Glomerular visceral epithelial cell (primary cell): Measurements from ENCODE around the gene MACC1.
"Not testable (repeated sequence)": the region's sequence is repeated elsewhere in the genome, so short reads cannot be mapped to it uniquely, and the experiment has no call there.

ENCODE experiments used
- DNase-seq: peaks from one replicate; pipeline ENCODE4 v3.0.0-alpha.2; 2016; ENCODE audit errors: extremely low spot score

Gene MACC1

DNA sequence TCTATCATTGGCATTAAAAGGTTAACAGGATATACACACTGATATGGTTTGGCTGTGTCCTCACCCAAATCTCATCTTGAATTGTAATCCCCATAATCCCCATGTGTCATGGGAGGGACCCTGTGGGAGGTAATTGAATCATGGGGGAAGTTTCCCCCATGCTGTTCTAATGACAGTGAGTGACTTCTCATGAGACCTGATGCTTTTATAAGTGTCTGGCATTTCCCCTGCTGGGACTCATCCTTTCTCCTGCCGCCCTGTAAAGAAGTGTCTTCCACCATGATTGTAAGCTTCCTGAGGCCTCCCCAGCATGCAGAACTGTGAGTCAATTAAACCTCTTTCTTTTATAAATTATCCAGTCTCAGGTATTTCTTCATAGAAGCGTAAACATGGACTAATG, 9.4 kb downstream of the MACC1 start:
- DNase-seq, result not testable (repeated sequence)

DNA sequence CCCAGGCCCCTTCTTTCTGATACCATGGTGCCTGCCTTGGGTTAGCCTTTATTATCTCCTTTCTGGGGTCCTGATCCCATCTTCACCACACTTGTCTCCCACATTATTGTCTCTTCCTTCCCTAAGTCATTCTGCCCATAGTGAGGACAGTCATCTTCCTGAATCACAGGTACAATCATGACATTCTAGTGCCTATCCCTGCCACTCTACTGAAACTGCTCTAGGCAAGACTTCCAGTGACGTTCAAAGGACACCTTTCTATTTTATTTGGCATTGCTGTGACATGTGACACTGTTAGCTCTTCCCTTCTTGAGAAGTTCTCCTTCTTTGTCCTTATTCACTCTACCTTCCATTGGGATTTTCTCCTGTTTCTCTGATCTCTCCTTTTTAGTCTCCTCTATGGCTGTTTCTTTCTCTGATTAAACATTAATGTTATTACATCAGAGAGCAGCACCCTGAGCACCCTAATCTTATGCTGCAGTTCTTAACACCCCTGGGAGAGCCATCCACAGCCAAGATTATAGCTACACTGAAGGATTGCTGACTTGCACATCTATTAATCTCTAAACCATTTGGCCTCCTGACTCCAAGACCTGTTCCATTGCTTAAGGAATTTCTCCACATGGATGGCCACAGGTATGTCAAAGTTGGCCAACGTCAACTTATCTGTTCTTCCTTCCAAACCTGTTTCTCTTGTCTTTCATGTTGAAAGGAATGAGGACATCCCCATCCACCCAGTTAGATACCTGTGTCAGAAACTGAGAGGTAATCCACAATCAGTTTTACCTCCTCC, 10.9 kb downstream of the MACC1 start:
- peak; percentile 21 for DNase-seq

- DNase-seq, result no peak
Measured at GRCh38 chr7:20203316-20203715, 13.9 kb downstream of the MACC1 start.

DNA sequence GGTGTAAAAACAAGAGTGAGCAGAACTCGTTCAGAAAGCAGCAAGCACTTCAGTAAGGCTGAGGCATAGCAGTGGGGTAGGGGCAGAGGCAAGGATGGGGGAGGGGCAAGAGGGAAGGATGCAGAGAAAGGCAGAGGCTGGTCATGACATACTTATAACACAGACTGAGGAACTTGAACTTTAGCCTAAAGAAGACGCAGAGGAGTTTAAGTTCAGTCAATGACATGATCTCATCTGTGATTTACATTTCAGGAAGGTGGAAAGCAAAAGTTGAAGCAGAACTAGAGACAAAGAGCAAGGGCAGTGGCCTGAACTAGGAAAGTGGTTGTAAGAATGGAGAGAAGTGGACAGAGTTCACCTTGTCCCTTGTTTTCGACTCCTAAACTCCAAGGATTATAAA, 15.8 kb downstream of the MACC1 start:
- DNase-seq, result no peak

GRCh38 chr7:20200971-20201370, 16.2 kb downstream of the MACC1 start:
- DNase-seq, result no peak

GRCh38 chr7:20200361-20200760, 16.8 kb downstream of the MACC1 start:
- no peak for DNase-seq

- peak; percentile 92 for DNase-seq
Measured at GRCh38 chr7:20199015-20199737, 18.0 kb downstream of the MACC1 start.

DNA sequence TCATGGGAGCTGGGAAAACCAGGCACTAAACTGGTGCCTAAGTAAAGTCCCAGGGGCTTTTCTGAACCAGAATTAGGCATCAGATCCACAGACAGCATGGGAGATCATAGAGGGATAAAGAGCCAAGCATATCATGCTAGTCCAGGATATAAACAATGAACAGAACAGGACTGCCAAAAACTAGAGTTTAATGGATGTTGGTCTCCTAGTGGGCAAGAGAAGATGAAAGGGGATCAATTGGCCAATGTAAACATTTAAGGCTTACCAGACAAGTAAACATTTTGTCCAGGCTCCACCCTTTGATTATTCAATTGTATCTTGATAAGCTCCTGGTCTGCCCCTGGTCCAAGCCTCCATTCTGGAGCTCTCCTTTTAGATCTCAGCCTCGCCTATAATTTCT, 18.9 kb downstream of the MACC1 start:
- DNase-seq, result no peak

DNA sequence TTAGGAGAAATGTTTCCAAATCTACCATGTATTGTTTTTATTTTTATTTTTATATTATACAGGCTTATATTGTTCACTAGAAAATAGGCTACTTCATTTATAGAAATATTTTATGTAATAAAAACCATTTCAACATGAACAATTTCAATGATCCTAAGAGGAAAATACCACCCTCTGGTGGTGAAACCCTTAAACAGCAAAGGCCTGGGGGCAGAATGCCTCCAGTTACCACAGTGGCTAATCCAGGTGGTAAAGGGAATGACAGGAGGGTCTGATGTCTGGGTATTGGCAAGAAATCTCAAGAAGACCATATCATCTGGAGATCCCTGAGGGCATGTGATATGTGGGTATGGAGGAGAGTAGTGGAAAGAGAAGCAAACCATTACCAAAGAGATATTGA, 19.3 kb downstream of the MACC1 start:
- DNase-seq, result no peak

DNA sequence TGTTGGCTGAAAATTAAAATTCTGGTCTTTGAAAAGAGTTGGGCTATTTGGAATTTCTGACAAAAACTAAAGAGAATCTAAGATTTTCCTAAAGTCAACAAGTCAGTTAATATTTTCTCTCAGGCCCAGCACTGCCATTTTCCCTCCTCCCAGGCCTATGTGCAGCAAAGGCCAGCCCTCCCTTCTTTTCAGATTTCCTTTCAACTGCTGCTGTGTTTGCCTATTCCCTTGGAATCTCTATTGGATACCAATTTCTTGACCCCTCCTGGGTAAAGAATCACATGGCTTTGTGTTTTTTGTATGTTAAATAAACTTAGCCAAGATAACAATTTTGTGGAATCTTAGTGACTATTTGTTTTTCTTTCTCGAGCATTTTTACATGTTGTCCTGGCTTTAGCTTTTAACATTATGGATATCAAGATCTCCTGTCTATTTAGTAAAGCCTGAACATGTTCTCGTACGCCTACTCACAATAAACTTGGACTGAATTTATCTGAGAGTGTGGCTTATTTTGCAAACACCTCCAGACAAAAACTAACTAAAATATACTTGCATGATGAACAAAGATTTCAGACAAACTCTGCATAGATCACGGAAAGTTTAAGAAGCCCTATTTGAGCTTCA, 19.9 kb downstream of the MACC1 start:
- DNase-seq, result no peak

DNA sequence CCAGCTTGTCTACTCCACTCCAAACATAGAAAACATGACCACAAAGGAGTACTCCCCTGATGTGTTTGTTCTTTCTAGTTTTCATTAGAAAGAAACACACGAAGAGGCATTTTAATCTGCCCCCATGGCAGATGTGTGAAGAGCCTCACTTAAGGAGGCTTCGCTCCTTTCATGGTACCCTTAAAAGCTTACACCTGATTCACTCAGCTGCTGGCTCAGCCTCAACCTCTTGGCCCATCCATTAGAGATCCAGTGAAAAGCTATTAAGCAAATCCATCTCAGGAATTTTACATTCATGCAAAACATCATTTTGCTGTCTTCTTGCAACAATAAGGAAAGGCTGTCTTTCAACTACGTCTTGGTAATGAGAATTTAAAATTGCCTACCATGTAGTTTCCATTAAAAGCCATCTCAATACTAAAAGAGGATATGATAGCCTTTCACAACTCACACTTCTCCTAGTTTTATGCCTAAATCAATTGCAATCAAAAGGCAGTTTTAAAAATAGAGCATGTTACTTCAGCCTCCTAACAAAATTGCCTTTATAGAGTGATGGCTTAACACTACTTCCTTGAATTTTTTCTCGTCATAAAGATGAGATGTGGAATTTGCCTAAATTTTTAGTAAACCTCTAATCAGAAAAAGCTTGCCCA, 22.7 kb downstream of the MACC1 start:
- DNase-seq, result no peak

- DNase-seq, result no peak
Measured at GRCh38 chr7:20193873-20194272, 23.3 kb downstream of the MACC1 start.

DNA sequence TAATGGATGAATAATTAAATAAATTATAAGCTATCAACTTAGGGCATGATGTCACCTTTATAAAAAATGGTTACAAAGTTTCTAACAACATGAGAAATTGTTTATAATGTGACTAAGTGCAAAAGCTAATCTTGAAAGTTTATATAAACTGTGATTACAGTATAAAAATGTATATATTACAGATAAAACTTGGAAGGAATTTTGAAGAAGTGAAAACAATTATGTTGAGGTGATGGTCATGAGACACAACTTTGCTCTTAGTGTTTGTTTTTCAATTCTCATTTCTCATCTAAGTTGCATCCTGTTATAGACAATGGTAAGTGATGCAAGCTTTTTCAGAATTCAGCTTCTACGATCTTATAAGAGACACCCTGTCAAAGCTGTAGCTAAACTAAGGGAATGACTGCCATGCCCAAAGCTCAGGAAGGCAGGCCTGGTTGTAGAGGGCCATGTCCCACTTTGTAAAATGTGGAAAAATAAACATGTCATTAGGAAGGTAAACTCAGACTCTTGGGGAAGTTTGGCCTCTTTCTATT, 23.9 kb downstream of the MACC1 start:
- DNase-seq, result no peak

GRCh38 chr7:20191391-20191869, 25.8 kb downstream of the MACC1 start:
- DNase-seq, result no peak

DNA sequence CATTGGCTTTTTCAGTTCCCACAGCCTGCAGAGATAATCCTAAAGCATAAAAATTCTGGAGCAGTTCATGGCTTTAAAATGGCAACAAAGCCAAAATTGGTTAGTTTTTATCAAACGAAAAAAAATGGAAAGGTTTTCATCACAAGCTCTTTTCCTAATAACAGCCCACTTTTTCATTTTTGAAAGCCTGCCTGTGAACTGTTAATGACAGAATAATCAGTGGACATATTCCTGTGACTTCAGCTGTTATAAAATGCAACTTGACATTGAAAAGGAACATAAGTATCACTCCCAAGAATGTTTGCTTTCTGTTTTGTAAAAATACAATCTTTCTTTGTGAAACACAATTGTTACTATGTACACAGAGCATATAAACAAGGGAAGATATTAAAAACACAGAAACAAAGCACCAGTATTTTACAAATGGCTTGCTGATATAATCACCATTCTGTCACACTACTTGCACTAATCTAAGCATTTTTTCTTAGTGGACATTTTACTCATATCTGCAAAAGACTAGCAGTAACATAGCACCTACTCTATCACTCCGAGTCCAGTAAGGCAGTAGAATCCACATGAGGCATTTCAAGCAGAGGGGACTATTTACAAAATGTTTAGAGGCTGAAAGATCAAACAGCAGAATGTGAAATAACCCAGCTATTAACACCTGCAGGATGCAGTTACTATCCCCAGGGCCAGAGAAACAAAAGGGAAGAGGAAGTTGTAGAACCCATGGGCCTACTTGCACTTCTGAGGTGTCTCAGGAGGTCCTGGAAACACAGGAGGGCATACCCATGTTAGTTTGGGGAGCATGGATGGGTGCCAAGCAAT, 26.4 kb downstream of the MACC1 start:
- no peak for DNase-seq

- DNase-seq, result no peak
Measured at GRCh38 chr7:20189852-20190251, 27.3 kb downstream of the MACC1 start.

DNA sequence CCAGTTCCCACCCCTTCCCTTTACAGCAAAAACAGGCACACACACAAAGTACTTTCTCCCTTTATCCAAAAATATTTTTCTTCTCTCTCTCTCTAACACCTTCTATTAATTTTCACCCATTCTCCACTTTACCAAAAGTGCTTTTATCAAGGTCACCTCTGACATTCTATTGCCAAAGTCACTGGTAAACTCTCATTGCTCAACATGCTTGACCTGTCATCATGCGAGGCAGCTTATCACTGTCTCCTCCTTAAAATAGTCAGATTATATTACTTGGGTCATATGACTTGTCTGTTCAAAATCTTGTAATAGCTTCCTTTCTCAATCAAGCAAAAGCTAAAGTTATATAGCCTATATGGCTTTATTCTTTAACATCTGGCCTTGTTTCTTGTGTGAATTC, 28.6 kb downstream of the MACC1 start:
- no peak for DNase-seq

DNA sequence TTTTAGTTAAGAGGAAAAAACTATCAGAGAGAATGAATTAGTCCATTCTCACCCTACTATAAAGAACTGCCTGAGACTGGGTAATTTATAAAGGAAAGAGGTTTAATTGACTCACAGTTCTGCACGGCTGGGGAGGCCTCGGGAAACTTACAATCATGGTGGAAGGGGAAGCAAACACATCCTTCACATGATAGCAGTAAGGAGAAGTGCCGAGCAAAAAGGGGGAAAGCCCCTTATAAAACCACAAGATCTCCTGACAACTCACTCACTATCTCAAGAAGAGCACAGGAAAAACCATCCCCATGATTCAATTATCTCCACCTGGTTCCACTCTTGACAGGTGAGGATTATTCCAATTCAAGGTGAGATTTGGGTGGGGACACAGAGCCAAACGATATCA, 29.3 kb downstream of the MACC1 start:
- DNase-seq, result not testable (repeated sequence)

- no peak for DNase-seq
Measured at GRCh38 chr7:20185988-20186387, 31.2 kb downstream of the MACC1 start.

GRCh38 chr7:20183086-20183485, 34.1 kb downstream of the MACC1 start:
- DNase-seq, result no peak
